Measurements from ENCODE around the gene IL25.

DNA sequence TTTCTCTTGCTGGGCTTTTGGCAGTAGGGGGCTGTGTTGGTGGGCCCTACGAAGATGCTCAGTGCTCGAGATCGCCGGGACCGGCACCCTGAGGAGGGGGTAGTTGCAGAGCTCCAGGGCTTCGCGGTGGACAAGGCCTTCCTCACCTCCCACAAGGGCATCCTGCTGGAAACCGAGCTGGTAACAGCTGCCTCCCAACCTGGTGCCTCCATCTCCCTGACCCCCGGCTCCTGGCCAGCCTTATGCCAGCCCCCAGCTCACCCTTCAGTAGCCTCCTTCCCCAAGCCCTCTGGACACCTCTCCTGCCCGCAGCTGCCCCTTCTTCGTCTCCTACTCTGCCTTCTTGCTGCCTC, 4.6 kb downstream of the IL25 start:
- no peak for TF ChIP-seq POLR2AphosphoS2 (conservative IDR thresholded peaks at IDR 0.05; ENCODE audit: low read length)
- TF ChIP-seq, protein P1, sequence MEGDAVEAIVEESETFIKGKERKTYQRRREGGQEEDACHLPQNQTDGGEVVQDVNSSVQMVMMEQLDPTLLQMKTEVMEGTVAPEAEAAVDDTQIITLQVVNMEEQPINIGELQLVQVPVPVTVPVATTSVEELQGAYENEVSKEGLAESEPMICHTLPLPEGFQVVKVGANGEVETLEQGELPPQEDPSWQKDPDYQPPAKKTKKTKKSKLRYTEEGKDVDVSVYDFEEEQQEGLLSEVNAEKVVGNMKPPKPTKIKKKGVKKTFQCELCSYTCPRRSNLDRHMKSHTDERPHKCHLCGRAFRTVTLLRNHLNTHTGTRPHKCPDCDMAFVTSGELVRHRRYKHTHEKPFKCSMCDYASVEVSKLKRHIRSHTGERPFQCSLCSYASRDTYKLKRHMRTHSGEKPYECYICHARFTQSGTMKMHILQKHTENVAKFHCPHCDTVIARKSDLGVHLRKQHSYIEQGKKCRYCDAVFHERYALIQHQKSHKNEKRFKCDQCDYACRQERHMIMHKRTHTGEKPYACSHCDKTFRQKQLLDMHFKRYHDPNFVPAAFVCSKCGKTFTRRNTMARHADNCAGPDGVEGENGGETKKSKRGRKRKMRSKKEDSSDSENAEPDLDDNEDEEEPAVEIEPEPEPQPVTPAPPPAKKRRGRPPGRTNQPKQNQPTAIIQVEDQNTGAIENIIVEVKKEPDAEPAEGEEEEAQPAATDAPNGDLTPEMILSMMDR (IDR thresholded peaks at IDR 0.05) = no peak
- no peak for TF ChIP-seq EP300 (IDR thresholded peaks at IDR 0.05)
- TF ChIP-seq, protein P2, sequence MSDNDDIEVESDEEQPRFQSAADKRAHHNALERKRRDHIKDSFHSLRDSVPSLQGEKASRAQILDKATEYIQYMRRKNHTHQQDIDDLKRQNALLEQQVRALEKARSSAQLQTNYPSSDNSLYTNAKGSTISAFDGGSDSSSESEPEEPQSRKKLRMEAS (IDR thresholded peaks at IDR 0.05) = no peak
- TF ChIP-seq, protein P3, sequence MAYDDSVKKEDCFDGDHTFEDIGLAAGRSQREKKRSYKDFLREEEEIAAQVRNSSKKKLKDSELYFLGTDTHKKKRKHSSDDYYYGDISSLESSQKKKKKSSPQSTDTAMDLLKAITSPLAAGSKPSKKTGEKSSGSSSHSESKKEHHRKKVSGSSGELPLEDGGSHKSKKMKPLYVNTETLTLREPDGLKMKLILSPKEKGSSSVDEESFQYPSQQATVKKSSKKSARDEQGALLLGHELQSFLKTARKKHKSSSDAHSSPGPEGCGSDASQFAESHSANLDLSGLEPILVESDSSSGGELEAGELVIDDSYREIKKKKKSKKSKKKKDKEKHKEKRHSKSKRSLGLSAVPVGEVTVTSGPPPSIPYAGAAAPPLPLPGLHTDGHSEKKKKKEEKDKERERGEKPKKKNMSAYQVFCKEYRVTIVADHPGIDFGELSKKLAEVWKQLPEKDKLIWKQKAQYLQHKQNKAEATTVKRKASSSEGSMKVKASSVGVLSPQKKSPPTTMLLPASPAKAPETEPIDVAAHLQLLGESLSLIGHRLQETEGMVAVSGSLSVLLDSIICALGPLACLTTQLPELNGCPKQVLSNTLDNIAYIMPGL (CRISPR knock-in tag; IDR thresholded peaks at IDR 0.05; ENCODE audit: borderline replicate concordance) = no peak
- no peak for TF ChIP-seq POLR2A (IDR thresholded peaks at IDR 0.05; ENCODE audit: low read length)
- TF ChIP-seq, protein P4, sequence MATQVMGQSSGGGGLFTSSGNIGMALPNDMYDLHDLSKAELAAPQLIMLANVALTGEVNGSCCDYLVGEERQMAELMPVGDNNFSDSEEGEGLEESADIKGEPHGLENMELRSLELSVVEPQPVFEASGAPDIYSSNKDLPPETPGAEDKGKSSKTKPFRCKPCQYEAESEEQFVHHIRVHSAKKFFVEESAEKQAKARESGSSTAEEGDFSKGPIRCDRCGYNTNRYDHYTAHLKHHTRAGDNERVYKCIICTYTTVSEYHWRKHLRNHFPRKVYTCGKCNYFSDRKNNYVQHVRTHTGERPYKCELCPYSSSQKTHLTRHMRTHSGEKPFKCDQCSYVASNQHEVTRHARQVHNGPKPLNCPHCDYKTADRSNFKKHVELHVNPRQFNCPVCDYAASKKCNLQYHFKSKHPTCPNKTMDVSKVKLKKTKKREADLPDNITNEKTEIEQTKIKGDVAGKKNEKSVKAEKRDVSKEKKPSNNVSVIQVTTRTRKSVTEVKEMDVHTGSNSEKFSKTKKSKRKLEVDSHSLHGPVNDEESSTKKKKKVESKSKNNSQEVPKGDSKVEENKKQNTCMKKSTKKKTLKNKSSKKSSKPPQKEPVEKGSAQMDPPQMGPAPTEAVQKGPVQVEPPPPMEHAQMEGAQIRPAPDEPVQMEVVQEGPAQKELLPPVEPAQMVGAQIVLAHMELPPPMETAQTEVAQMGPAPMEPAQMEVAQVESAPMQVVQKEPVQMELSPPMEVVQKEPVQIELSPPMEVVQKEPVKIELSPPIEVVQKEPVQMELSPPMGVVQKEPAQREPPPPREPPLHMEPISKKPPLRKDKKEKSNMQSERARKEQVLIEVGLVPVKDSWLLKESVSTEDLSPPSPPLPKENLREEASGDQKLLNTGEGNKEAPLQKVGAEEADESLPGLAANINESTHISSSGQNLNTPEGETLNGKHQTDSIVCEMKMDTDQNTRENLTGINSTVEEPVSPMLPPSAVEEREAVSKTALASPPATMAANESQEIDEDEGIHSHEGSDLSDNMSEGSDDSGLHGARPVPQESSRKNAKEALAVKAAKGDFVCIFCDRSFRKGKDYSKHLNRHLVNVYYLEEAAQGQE (IDR thresholded peaks at IDR 0.05) = no peak
- no peak for TF ChIP-seq RFX5 (IDR thresholded peaks at IDR 0.05)
- TF ChIP-seq, protein P5, sequence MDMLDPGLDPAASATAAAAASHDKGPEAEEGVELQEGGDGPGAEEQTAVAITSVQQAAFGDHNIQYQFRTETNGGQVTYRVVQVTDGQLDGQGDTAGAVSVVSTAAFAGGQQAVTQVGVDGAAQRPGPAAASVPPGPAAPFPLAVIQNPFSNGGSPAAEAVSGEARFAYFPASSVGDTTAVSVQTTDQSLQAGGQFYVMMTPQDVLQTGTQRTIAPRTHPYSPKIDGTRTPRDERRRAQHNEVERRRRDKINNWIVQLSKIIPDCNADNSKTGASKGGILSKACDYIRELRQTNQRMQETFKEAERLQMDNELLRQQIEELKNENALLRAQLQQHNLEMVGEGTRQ (IDR thresholded peaks at IDR 0.05) = no peak
- no peak for TF ChIP-seq CEBPB (IDR thresholded peaks at IDR 0.05)
- TF ChIP-seq EHMT2 (IDR thresholded peaks at IDR 0.05; ENCODE audit: low read depth) = no peak
- no peak for TF ChIP-seq FOSL2 (IDR thresholded peaks at IDR 0.05)
- no peak for TF ChIP-seq FOSL2 (CRISPR knock-in tag; IDR thresholded peaks at IDR 0.05)
- TF ChIP-seq, protein P6, sequence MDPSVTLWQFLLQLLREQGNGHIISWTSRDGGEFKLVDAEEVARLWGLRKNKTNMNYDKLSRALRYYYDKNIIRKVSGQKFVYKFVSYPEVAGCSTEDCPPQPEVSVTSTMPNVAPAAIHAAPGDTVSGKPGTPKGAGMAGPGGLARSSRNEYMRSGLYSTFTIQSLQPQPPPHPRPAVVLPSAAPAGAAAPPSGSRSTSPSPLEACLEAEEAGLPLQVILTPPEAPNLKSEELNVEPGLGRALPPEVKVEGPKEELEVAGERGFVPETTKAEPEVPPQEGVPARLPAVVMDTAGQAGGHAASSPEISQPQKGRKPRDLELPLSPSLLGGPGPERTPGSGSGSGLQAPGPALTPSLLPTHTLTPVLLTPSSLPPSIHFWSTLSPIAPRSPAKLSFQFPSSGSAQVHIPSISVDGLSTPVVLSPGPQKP (IDR thresholded peaks at IDR 0.05; ENCODE audit: low read depth, low read length) = no peak

All from A549 (cell line).